ENCODE measurements around the gene UPK3BL1. TPM values are rescaled to one million over a fixed set of nuclear protein-coding genes. Genes with fewer than 3 reads are reported as not detected.
"Not testable (repeated sequence)": the region's sequence is repeated elsewhere in the genome, so short reads cannot be mapped to it uniquely, and the experiment has no call there.

UPK3BL1 gene
- total RNA-seq = 100 to 1,000 TPM in 2 of 5 donors, 10 to 100 TPM in 3; 39.0 to 128 (median 47.3) TPM
- total RNA-seq (2013) = 62.1 TPM
- 0 reads per million in 29 experiments for total RNA-seq

GRCh38 chr7:102642691-102643090, at the start of gene UPK3BL1:
TSS of gene UPK3BL1 (minus strand) at chr7:102642791. CDS start at chr7:102642741, 50 bp downstream.
- H3K27me3 ChIP-seq (replicated peaks in 1 of 2; ENCODE audit: control insufficient read depth in 2 of 2, extremely low read depth in 1 of 2, insufficient read depth in 2 of 2, low read length in 1 of 2); H3K4me1 Mint-ChIP-seq; H3K4me1 ChIP-seq (ENCODE audit: control insufficient read depth in 1 of 2, extremely low read depth in 1 of 2, insufficient read depth in 2 of 2, low read length in 2 of 2); H3K36me3 Mint-ChIP-seq; H3K4me3 ChIP-seq (ENCODE audit: control insufficient read depth in 1 of 2, extremely low read depth in 1 of 2, low read length in 1 of 2); H3K9me3 ChIP-seq; H3K9me3 Mint-ChIP-seq; H3K4me3 Mint-ChIP-seq; H3K27me3 Mint-ChIP-seq; H3K36me3 ChIP-seq (ENCODE audit: control insufficient read depth in 2 of 2, extremely low read depth in 1 of 2, insufficient read depth in 1 of 2, low read length in 1 of 2); H3K27ac ChIP-seq (ENCODE audit: low read length); CTCF ChIA-PET; H3K27ac Mint-ChIP-seq; DNase-seq; POLR2A ChIA-PET; ATAC-seq (replicated peaks in 1 of 4): not testable (repeated sequence)
- WGBS (ENCODE audit: insufficient coverage) = no CpG with 5 or more reads among the region's 9 CpGs

- no CpG with 5 or more reads among the region's 6 CpGs for WGBS (ENCODE audit: insufficient coverage)
- CTCF ChIA-PET, H3K27ac Mint-ChIP-seq: not testable (repeated sequence)
These were observed 48.0 kb upstream of the UPK3BL1 start for GRCh38 chr7:102690602-102691001.

GRCh38 chr7:102689436-102690282, 47.1 kb upstream of the UPK3BL1 start:
- WGBS (ENCODE audit: insufficient coverage) = no CpG with 5 or more reads among the region's 74 CpGs
- CTCF ChIA-PET; H3K36me3 ChIP-seq (ENCODE audit: control insufficient read depth in 2 of 2, extremely low read depth in 1 of 2, insufficient read depth in 1 of 2, low read length in 1 of 2); H3K27ac Mint-ChIP-seq; H3K27me3 ChIP-seq (replicated peaks in 1 of 2; ENCODE audit: control insufficient read depth in 2 of 2, extremely low read depth in 1 of 2, insufficient read depth in 2 of 2, low read length in 1 of 2); H3K36me3 Mint-ChIP-seq; H3K4me3 Mint-ChIP-seq; H3K9me3 ChIP-seq; H3K27ac ChIP-seq (ENCODE audit: low read length); H3K4me1 ChIP-seq (ENCODE audit: control insufficient read depth in 1 of 2, extremely low read depth in 1 of 2, insufficient read depth in 2 of 2, low read length in 2 of 2); H3K9me3 Mint-ChIP-seq; H3K4me1 Mint-ChIP-seq; H3K27me3 Mint-ChIP-seq; POLR2A ChIA-PET: not testable (repeated sequence)
- DNase-seq (peak in 10 of 35 experiments; percentile 1 to 66 (median 18)), ATAC-seq (replicated peaks in 1 of 4) (peak; percentile 79 to 90 (median 86))
- peak overlapping the region in 1 of 2 donors; percentile 7 for H3K4me3 ChIP-seq (ENCODE audit: control insufficient read depth in 1 of 2, extremely low read depth in 1 of 2, low read length in 1 of 2)

More at GRCh38 chr7:102690602-102691001, 48.0 kb upstream of the UPK3BL1 start:
- DNase-seq; ATAC-seq (replicated peaks in 1 of 4); H3K9me3 Mint-ChIP-seq; H3K27me3 ChIP-seq (replicated peaks in 1 of 2; ENCODE audit: control insufficient read depth in 2 of 2, extremely low read depth in 1 of 2, insufficient read depth in 2 of 2, low read length in 1 of 2); H3K36me3 Mint-ChIP-seq; H3K4me1 ChIP-seq (ENCODE audit: control insufficient read depth in 1 of 2, extremely low read depth in 1 of 2, insufficient read depth in 2 of 2, low read length in 2 of 2); POLR2A ChIA-PET; H3K27me3 Mint-ChIP-seq; H3K36me3 ChIP-seq (ENCODE audit: control insufficient read depth in 2 of 2, extremely low read depth in 1 of 2, insufficient read depth in 1 of 2, low read length in 1 of 2); H3K4me1 Mint-ChIP-seq; H3K27ac ChIP-seq (ENCODE audit: low read length); H3K4me3 ChIP-seq (ENCODE audit: control insufficient read depth in 1 of 2, extremely low read depth in 1 of 2, low read length in 1 of 2); H3K9me3 ChIP-seq: not testable (repeated sequence)
- H3K4me3 Mint-ChIP-seq = peak overlapping the region in 1 of 3 donors; percentile 48

- WGBS (ENCODE audit: insufficient coverage) = no CpG with 5 or more reads among the region's 37 CpGs
- H3K27me3 ChIP-seq (replicated peaks in 1 of 2; ENCODE audit: control insufficient read depth in 2 of 2, extremely low read depth in 1 of 2, insufficient read depth in 2 of 2, low read length in 1 of 2); H3K27me3 Mint-ChIP-seq; CTCF ChIA-PET; POLR2A ChIA-PET; H3K4me3 Mint-ChIP-seq; H3K4me3 ChIP-seq (ENCODE audit: control insufficient read depth in 1 of 2, extremely low read depth in 1 of 2, low read length in 1 of 2); H3K4me1 ChIP-seq (ENCODE audit: control insufficient read depth in 1 of 2, extremely low read depth in 1 of 2, insufficient read depth in 2 of 2, low read length in 2 of 2); H3K9me3 Mint-ChIP-seq; H3K27ac Mint-ChIP-seq; H3K36me3 ChIP-seq (ENCODE audit: control insufficient read depth in 2 of 2, extremely low read depth in 1 of 2, insufficient read depth in 1 of 2, low read length in 1 of 2); H3K27ac ChIP-seq (ENCODE audit: low read length); H3K9me3 ChIP-seq; H3K36me3 Mint-ChIP-seq; H3K4me1 Mint-ChIP-seq: not testable (repeated sequence)
- ATAC-seq (replicated peaks in 1 of 4) (peak; percentile 76 to 83 (median 78)), DNase-seq (peak in 1 of 35 experiments; percentile 64)
These were observed 45.9 kb upstream of the UPK3BL1 start for GRCh38 chr7:102688299-102689036.

GRCh38 chr7:102682560-102682959, 40.0 kb upstream of the UPK3BL1 start:
- H3K27me3 Mint-ChIP-seq; H3K27ac Mint-ChIP-seq; H3K9me3 Mint-ChIP-seq; H3K4me3 ChIP-seq (ENCODE audit: control insufficient read depth in 1 of 2, extremely low read depth in 1 of 2, low read length in 1 of 2); H3K9me3 ChIP-seq; CTCF ChIA-PET; H3K4me3 Mint-ChIP-seq; H3K36me3 Mint-ChIP-seq; ATAC-seq (replicated peaks in 1 of 4); H3K4me1 Mint-ChIP-seq; H3K27me3 ChIP-seq (replicated peaks in 1 of 2; ENCODE audit: control insufficient read depth in 2 of 2, extremely low read depth in 1 of 2, insufficient read depth in 2 of 2, low read length in 1 of 2); POLR2A ChIA-PET; H3K36me3 ChIP-seq (ENCODE audit: control insufficient read depth in 2 of 2, extremely low read depth in 1 of 2, insufficient read depth in 1 of 2, low read length in 1 of 2); H3K27ac ChIP-seq (ENCODE audit: low read length); DNase-seq; H3K4me1 ChIP-seq (ENCODE audit: control insufficient read depth in 1 of 2, extremely low read depth in 1 of 2, insufficient read depth in 2 of 2, low read length in 2 of 2): not testable (repeated sequence)
- no CpG with 5 or more reads among the region's 5 CpGs for WGBS (ENCODE audit: insufficient coverage)

GRCh38 chr7:102680780-102681179, 38.2 kb upstream of the UPK3BL1 start:
- H3K36me3 ChIP-seq (ENCODE audit: control insufficient read depth in 2 of 2, extremely low read depth in 1 of 2, insufficient read depth in 1 of 2, low read length in 1 of 2); H3K36me3 Mint-ChIP-seq; CTCF ChIA-PET; H3K27ac Mint-ChIP-seq; H3K27me3 ChIP-seq (replicated peaks in 1 of 2; ENCODE audit: control insufficient read depth in 2 of 2, extremely low read depth in 1 of 2, insufficient read depth in 2 of 2, low read length in 1 of 2); H3K4me3 Mint-ChIP-seq; H3K27me3 Mint-ChIP-seq; DNase-seq; H3K4me3 ChIP-seq (ENCODE audit: control insufficient read depth in 1 of 2, extremely low read depth in 1 of 2, low read length in 1 of 2); H3K27ac ChIP-seq (ENCODE audit: low read length); H3K4me1 ChIP-seq (ENCODE audit: control insufficient read depth in 1 of 2, extremely low read depth in 1 of 2, insufficient read depth in 2 of 2, low read length in 2 of 2); H3K9me3 Mint-ChIP-seq; POLR2A ChIA-PET; H3K9me3 ChIP-seq; H3K4me1 Mint-ChIP-seq: not testable (repeated sequence)
- WGBS (ENCODE audit: insufficient coverage) = no CpG with 5 or more reads among the region's 5 CpGs
- ATAC-seq (replicated peaks in 1 of 4) = peak in 1 of 4 experiments; percentile 21
